ENCODE measurements around the gene PAK4.
A peak's percentile ranks its signal among the peaks of the same experiment; 100 is the strongest.
"Not testable (repeated sequence)": the region's sequence is repeated elsewhere in the genome, so short reads cannot be mapped to it uniquely, and the experiment has no call there.

PAK4 gene

GRCh38 chr19:39208175-39208795, 82.7 kb downstream of the PAK4 start:
- no peak for DNase-seq

DNA sequence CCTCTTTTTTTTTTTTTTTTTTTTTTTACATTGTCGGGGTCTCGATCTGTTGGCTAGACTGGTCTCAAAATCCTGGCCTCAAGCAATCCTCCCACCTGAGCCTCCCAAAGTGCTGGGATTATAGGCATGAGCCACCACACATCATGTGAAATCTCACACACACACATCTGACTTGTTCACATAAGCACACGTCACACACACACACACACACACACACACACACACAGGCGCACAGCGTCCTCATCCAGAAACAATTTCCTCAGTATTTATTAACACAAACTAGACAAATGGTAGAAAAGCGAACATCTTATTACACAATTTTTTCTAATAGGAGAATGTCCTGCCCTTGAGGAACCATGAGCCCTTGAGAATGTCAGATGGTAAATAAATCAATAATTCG, 83.6 kb downstream of the PAK4 start:
- DNase-seq, result no peak

- no peak for DNase-seq
These were observed 86.3 kb downstream of the PAK4 start for GRCh38 chr19:39211731-39212374.

DNA sequence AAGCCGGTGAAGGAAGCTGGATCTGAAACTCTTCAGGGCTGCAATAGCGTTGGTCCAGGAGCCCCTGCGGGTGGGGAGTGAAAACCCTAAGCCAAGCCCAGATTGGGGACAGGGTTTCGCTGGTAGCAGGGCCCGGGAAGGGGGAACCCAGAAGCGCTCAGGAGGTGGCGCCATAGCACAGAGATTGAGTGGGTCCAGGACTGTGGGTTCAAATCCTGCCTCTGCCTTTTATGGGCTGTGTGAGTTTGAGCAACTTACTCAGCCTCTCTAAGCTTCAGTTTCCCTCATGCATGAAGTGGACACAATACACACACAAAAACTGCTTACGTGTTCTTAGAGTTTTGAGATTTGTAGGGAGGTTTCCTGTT, 86.8 kb downstream of the PAK4 start:
- DNase-seq, result peak; percentile 33 to 53

GRCh38 chr19:39215323-39215722, 89.7 kb downstream of the PAK4 start:
- DNase-seq, result not testable (repeated sequence)

DNA sequence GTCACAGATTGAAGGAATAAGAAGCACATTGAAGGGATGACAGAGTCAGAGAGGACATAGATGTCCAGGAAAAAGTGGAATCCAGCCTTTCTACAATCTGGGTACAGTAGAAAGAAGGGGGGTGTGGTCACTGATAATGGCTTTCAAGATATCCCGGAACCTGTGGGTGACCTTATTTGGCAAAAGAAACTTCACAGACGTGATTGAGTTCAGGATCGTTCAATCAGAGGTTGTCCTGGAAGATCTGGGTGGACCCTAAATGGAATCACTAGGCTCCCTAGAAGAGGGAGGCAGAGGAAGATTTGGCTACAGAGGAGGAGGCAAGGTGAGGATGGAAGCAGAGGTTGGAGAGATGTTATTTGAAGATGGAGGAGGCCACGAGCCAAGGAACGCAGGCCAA, 91.5 kb downstream of the PAK4 start:
- DNase-seq, result no peak

GRCh38 chr19:39218230-39219007, 92.8 kb downstream of the PAK4 start:
- DNase-seq, result no peak

- DNase-seq, result not testable (repeated sequence)
These were observed 93.5 kb downstream of the PAK4 start for GRCh38 chr19:39219108-39219507.

DNA sequence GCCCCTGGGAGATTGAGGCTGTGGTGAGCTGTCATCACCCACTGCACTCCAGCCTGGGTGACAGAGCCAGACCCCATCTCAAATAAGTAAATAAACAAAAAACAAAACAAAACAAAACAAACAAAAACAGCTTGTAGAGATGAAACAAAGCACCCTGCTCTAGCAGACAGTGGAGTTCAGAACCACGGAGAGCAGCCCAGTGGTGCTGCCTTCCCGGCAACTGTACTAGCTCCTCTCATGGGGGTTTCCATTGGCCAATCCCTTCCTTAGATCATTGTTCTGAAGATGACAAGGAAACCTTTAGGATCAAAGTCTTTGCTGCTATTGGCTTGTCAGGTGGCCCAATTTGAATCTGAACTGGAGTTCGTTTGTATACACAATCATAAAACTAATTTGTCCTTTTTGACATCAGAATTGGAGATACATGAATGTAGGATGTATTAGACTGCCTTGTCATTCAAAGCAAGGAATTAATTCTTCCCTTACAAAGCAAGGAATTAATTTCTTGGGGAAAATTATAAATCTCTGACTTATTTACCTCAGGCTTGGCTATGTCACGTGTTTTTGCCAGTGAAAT, 98.2 kb downstream of the PAK4 start:
- DNase-seq, result no peak

DNA sequence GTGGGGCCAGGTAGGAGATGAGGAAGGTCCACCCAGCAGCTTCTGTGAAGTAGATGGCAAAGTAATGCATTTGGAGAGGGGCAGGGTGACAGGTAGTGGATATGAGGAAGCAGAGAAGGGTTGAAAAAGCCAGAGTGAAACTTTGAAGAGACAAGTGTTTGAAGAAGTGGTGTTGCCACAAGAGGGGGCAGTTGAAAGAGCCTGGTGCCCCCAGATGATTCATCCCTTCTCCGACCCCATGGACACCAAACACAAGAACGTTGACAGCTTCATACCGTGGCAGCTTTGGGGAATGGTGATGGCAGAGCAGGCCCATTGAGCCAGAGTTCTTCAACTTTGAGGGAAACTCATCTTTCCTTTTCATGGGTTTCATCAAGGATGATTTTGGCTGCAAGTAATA, 99.3 kb downstream of the PAK4 start:
- DNase-seq, result no peak
